GM12878 (cell line): ENCODE measurements around the gene GGPS1. TPM values are rescaled to one million over a fixed set of nuclear protein-coding genes. Genes with fewer than 3 reads are reported as not detected.

Experiments used
- ATAC-seq: fragments of 200-7000 bp; cut with Tn5 transposase; 3 replicates; pipeline ENCODE4 v1.9.1; 2020; ENCODE audit warnings: mild to moderate bottlenecking, moderate library complexity
- BruUV-seq: library from RNA; stranded (reverse); fragments of 400-500 nt; replicated peaks from 2 replicates; lab custom pipeline; 2021; lab: Mats Ljungman, UMichigan
- CTCF ChIA-PET: fragments of 300-600 bp; sonication (Branson Sonifier 250); formaldehyde crosslinking; extraction: SDS; loops from one replicate; lab custom pipeline; 2021; ENCODE audit warnings: inconsistent platforms; lab: Yijun Ruan, JAX
- POLR2A ChIA-PET: fragments of 350-600 bp; formaldehyde crosslinking; extraction: SDS; loops from one replicate; lab custom pipeline; 2021; ENCODE audit warnings: inconsistent platforms; lab: Charles Lee
- RAD21 ChIA-PET: fragments of 300-600 bp; sonication (Branson Sonifier 250); formaldehyde crosslinking; loops from one replicate; lab custom pipeline; 2023; ENCODE audit warnings: antibody characterized with exemption; ENCODE audit not compliant: unreplicated experiment; lab: Charles Lee
- SMC1A ChIA-PET: fragments of 300-600 bp; sonication (Branson Sonifier 250); formaldehyde crosslinking; loops from one replicate; lab custom pipeline; 2023; ENCODE audit not compliant: unreplicated experiment, uncharacterized antibody; lab: Charles Lee
- DNase-seq: peaks from one replicate; pipeline ENCODE4 v3.0.0-alpha.2; 2011; ENCODE audit warnings: low read depth, low spot score
- FAIRE-seq: peaks from 3 replicates; lab custom pipeline; 2011; peaks lifted over from hg19 to GRCh38; lab: Jason Lieb, UNC
- H2AFZ ChIP-seq: 2 replicates; pipeline ENCODE4 v1.6.0; 2011; ENCODE audit warnings: low read depth, low read length, control low read depth; ENCODE audit not compliant: control insufficient read depth
- H3K27ac ChIP-seq: 2 replicates; pipeline ENCODE4 v1.5.1; 2011; ENCODE audit warnings: control low read depth; ENCODE audit not compliant: control insufficient read depth, insufficient read depth
- H3K27me3 ChIP-seq, 2 experiments: replicated peaks in 1 of 2; 2 replicates each; pipeline versions ENCODE4 v1.6.0 to v1.6.1; 2011; ENCODE audit warnings: low read length in 1 of 2; ENCODE audit not compliant: control insufficient read depth in 2 of 2, insufficient read depth in 2 of 2
- H3K36me3 ChIP-seq, 2 experiments: 2 replicates each; pipeline ENCODE4 v1.5.1; 2011; ENCODE audit warnings: low read length in 1 of 2; ENCODE audit not compliant: control insufficient read depth in 2 of 2, insufficient read depth in 2 of 2
- H3K4me1 ChIP-seq: 2 replicates; pipeline ENCODE4 v1.6.1; 2011; ENCODE audit warnings: mild to moderate bottlenecking, low read length, moderate library complexity, mixed read lengths; ENCODE audit not compliant: control insufficient read depth, insufficient read depth
- H3K4me2 ChIP-seq: 2 replicates; pipeline ENCODE4 v1.6.0; 2011; ENCODE audit warnings: control low read depth; ENCODE audit not compliant: control insufficient read depth, insufficient read depth
- H3K4me3 ChIP-seq: fragments of 200-600 bp; sonication (generic); 2 replicates; pipeline ENCODE4 v1.5.1; 2016
- H3K79me2 ChIP-seq: 2 replicates; pipeline ENCODE4 v1.6.0; 2011; ENCODE audit warnings: low read length; ENCODE audit not compliant: control insufficient read depth, insufficient read depth
- H3K9ac ChIP-seq: 2 replicates; pipeline ENCODE4 v1.8.0; 2011; ENCODE audit warnings: low read length, control low read depth, mixed read lengths; ENCODE audit not compliant: control insufficient read depth, insufficient read depth
- H3K9me3 ChIP-seq: replicated peaks from 3 replicates; pipeline ENCODE4 v1.5.1; 2011; ENCODE audit warnings: mild to moderate bottlenecking, low read length; ENCODE audit not compliant: control insufficient read depth, insufficient read depth
- H4K20me1 ChIP-seq: 2 replicates; pipeline ENCODE4 v1.6.0; 2011; ENCODE audit not compliant: control insufficient read depth, insufficient read depth
- CHD1 ChIP-seq: IDR thresholded peaks from 2 replicates; pipeline ENCODE4 v1.6.1; 2012; ENCODE audit warnings: low read depth, low read length, improper control_type of control experiment
- EED ChIP-seq: sonication (generic); IDR thresholded peaks from 2 replicates; pipeline ENCODE4 v1.6.1; 2016; ENCODE audit warnings: antibody characterized with exemption, low read depth
- EGR1 ChIP-seq, 2 experiments: IDR thresholded peaks; 1 replicate in 1 of 2; 2 replicates in 1 of 2; pipeline ENCODE4 v1.6.1; 2011 to 2012; ENCODE audit warnings: low read depth in 2 of 2, low read length in 2 of 2, borderline replicate concordance in 1 of 2, mild to moderate bottlenecking in 1 of 2, moderate library complexity in 1 of 2
- KDM1A ChIP-seq: fragments of 200-600 bp; sonication (generic); IDR thresholded peaks from 2 replicates; pipeline ENCODE4 v1.6.1; 2016; ENCODE audit warnings: borderline replicate concordance
- MAX ChIP-seq: IDR thresholded peaks from 2 replicates; pipeline ENCODE4 v1.6.1; 2012; ENCODE audit warnings: low read depth, low read length, improper control_type of control experiment
- MEF2A ChIP-seq: IDR thresholded peaks from 2 replicates; pipeline ENCODE4 v1.6.1; 2011; ENCODE audit warnings: low read depth, mild to moderate bottlenecking, low read length, moderate library complexity; ENCODE audit not compliant: insufficient read depth
- PAX8 ChIP-seq: fragments of 450-650 bp; IDR thresholded peaks from 2 replicates; pipeline ENCODE4 v1.6.1; 2017; ENCODE audit warnings: mild to moderate bottlenecking, moderate library complexity
- POLR2AphosphoS5 ChIP-seq: IDR thresholded peaks from 2 replicates; pipeline ENCODE4 v1.6.1; 2011; ENCODE audit warnings: mild to moderate bottlenecking, low read length, inconsistent platforms
- RBBP5 ChIP-seq: fragments of 200-600 bp; sonication (generic); conservative IDR thresholded peaks from 2 replicates; pipeline ENCODE4 v1.6.1; 2016
- SP1 ChIP-seq: IDR thresholded peaks from one replicate; pipeline ENCODE4 v1.6.1; 2011; ENCODE audit warnings: low read depth, low read length
- TBL1XR1 ChIP-seq: IDR thresholded peaks from 2 replicates; pipeline ENCODE4 v1.6.1; 2012; ENCODE audit warnings: low read depth, low read length, improper control_type of control experiment
- WRNIP1 ChIP-seq: IDR thresholded peaks from 2 replicates; pipeline ENCODE4 v1.6.1; 2011; ENCODE audit warnings: low read depth, low read length, improper control_type of control experiment, borderline replicate concordance
- YY1 ChIP-seq: IDR thresholded peaks from 2 replicates; pipeline ENCODE4 v1.6.1; 2011; ENCODE audit warnings: low read depth, mild to moderate bottlenecking, low read length
- ZNF207 ChIP-seq: fragments of 450-650 bp; IDR thresholded peaks from 2 replicates; pipeline ENCODE4 v1.6.1; 2014; ENCODE audit warnings: antibody characterized with exemption, mild to moderate bottlenecking, borderline replicate concordance
- ZNF24 ChIP-seq: fragments of 450-650 bp; IDR thresholded peaks from 2 replicates; pipeline ENCODE4 v1.6.1; 2017; ENCODE audit warnings: antibody characterized with exemption, mild to moderate bottlenecking
- ZZZ3 ChIP-seq: IDR thresholded peaks from 2 replicates; pipeline ENCODE4 v1.6.1; 2011; ENCODE audit warnings: low read depth; ENCODE audit not compliant: control insufficient read depth, insufficient read length
- WGBS: methylation state at CpG from one replicate; pipeline ENCODE4 v1.1.6; 2016; ENCODE audit warnings: low lambda C conversion rate; ENCODE audit not compliant: insufficient replicate concordance, insufficient coverage; ENCODE audit errors: missing lambda C conversion rate; 5-methylcytosine and 5-hydroxymethylcytosine counted together
- in situ Hi-C: fragments of 300-500 bp; cut with MboI; formaldehyde crosslinking; loops from 9 replicates; pipeline ENCODE4 v1.14.3; 2018; ENCODE audit warnings: mixed read lengths
- intact Hi-C: fragments of 100-400 bp; cut with micrococcal nuclease; formaldehyde crosslinking; loops from one replicate; pipeline ENCODE4 v1.14.2; 2022; ENCODE audit not compliant: unreplicated experiment
- polyA plus RNA-seq, 11 experiments: library from polyadenylated mRNA; depleted of rRNA in 4 of 11; unstranded in 6 of 11; stranded (reverse) in 5 of 11; fragments of >200 nt; fragmentation: Nextera tagmentation in 4 of 11; fragmentation: Illumina TruSeq in 1 of 11; extraction: Ambion mirVana in 4 of 11; extraction: Trizol in 1 of 11; gene quantifications; 1 replicate in 1 of 11; 2 replicates in 10 of 11; pipeline versions ENCODE4 v1.2.1 to v1.2.3, GENCODE V29; 2011 to 2016; ENCODE audit warnings: inconsistent platforms in 2 of 11, missing spikeins in 2 of 11, low read depth in 1 of 11
- total RNA-seq, 4 experiments: library from RNA; depleted of rRNA in 3 of 4; stranded (reverse); fragments of >200 nt in 3 of 4; fragmentation: Illumina TruSeq in 1 of 4; extraction: Trizol in 1 of 4; gene quantifications; 2 replicates each; pipeline versions ENCODE4 v1.2.1 to v1.2.3, GENCODE V29; 2013 to 2021
- TF ChIP-seq, protein P1 (sequence below): fragments of 450-650 bp; IDR thresholded peaks from 2 replicates; pipeline ENCODE4 v1.6.1; 2014; ENCODE audit warnings: mild to moderate bottlenecking
- TF ChIP-seq, protein P2 (sequence below): fragments of 450-650 bp; formaldehyde crosslinking; IDR thresholded peaks from 2 replicates; pipeline ENCODE4 v1.4.0; 2020; ENCODE audit warnings: mild to moderate bottlenecking, moderate library complexity

Gene GGPS1
- total and polyA plus RNA-seq, 10 of the 15 experiments (the other 5 are each of a cell fraction or from before 2014, with no cell fraction given): 15.1 to 36.0 (median 25.3) TPM

- SMC1A ChIA-PET: interaction anchor here (0.8 to 3.4 kb wide), 11 partner anchors 10 to 71 kb away, joined by 3 to 17 read pairs (median 3); partner anchors contain the start of gene GGPS1
- H3K4me2 ChIP-seq: peak overlapping the region; percentile 71; the same call in 1 of the 2 replicates
- TF ChIP-seq PAX8 (no peak), EED (no peak), ZNF207 (no peak), ZNF24 (no peak), KDM1A (no peak), ZZZ3 (no peak), CHD1 (no peak), YY1 (no peak), POLR2AphosphoS5 (no peak), MEF2A (no peak), WRNIP1 (no peak), SP1 (no peak), RBBP5 (no peak), MAX (no peak), TBL1XR1 (no peak), EGR1 (IDR thresholded peaks at IDR 0.05; ENCODE audit: borderline replicate concordance in 1 of 2, low read depth in 2 of 2, low read length in 2 of 2) (no peak)
- TF ChIP-seq, protein P1, sequence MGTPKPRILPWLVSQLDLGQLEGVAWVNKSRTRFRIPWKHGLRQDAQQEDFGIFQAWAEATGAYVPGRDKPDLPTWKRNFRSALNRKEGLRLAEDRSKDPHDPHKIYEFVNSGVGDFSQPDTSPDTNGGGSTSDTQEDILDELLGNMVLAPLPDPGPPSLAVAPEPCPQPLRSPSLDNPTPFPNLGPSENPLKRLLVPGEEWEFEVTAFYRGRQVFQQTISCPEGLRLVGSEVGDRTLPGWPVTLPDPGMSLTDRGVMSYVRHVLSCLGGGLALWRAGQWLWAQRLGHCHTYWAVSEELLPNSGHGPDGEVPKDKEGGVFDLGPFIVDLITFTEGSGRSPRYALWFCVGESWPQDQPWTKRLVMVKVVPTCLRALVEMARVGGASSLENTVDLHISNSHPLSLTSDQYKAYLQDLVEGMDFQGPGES: no peak
- TF ChIP-seq, protein P2, sequence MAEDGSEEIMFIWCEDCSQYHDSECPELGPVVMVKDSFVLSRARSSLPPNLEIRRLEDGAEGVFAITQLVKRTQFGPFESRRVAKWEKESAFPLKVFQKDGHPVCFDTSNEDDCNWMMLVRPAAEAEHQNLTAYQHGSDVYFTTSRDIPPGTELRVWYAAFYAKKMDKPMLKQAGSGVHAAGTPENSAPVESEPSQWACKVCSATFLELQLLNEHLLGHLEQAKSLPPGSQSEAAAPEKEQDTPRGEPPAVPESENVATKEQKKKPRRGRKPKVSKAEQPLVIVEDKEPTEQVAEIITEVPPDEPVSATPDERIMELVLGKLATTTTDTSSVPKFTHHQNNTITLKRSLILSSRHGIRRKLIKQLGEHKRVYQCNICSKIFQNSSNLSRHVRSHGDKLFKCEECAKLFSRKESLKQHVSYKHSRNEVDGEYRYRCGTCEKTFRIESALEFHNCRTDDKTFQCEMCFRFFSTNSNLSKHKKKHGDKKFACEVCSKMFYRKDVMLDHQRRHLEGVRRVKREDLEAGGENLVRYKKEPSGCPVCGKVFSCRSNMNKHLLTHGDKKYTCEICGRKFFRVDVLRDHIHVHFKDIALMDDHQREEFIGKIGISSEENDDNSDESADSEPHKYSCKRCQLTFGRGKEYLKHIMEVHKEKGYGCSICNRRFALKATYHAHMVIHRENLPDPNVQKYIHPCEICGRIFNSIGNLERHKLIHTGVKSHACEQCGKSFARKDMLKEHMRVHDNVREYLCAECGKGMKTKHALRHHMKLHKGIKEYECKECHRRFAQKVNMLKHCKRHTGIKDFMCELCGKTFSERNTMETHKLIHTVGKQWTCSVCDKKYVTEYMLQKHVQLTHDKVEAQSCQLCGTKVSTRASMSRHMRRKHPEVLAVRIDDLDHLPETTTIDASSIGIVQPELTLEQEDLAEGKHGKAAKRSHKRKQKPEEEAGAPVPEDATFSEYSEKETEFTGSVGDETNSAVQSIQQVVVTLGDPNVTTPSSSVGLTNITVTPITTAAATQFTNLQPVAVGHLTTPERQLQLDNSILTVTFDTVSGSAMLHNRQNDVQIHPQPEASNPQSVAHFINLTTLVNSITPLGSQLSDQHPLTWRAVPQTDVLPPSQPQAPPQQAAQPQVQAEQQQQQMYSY (CRISPR knock-in tag): no peak
Measured at GRCh38 chr1:235313931-235314678, 14.3 kb upstream of the GGPS1 start.

More at GRCh38 chr1:235313931-235314678, 14.3 kb upstream of the GGPS1 start:
- peak overlapping the region; percentile 46; the same call in 1 of the 2 replicates for H3K4me3 ChIP-seq
- no peak overlapping the region; the same call in 1 of the 2 replicates for H3K9ac ChIP-seq
- ChIA-PET RAD21 (interaction anchor here (0.7 to 1.8 kb wide), 6 partner anchors 11 to 102 kb away, joined by 3 to 7 read pairs (median 4); no protein-coding TSS in a partner anchor), POLR2A (interaction anchor here (1.2 to 3.3 kb wide), 3 partner anchors 9 to 53 kb away, joined by 3 to 11 read pairs (median 4); no protein-coding TSS in a partner anchor), CTCF (interaction anchor here (0.9 to 4.2 kb wide), 9 partner anchors 9 to 200 kb away, joined by 3 to 16 read pairs (median 5); no protein-coding TSS in a partner anchor)
- intact Hi-C loops (no loop called here), in situ Hi-C loops (no loop called here)
- WGBS: 67% methylated on average over 4 of the region's 4 CpGs
- ATAC-seq: peak; percentile 10
- FAIRE-seq: no peak
- peaks cover 77% of the 10 kb centered on the region for H3K79me2 ChIP-seq
- H3K4me1 ChIP-seq: peaks cover 6% of the 10 kb centered on the region; the same call in 1 of the 2 replicates
- peaks cover 0 to 16% of the 10 kb centered on the region in 2 experiments; a peak in 2 of 4 replicates for H3K36me3 ChIP-seq
- no peaks in the 10 kb centered on the region for H3K9me3 ChIP-seq
- no peaks in the 10 kb centered on the region for H4K20me1 ChIP-seq
- no peaks in the 10 kb centered on the region for H3K27me3 ChIP-seq
- BruUV-seq: no TSS peak
- no peak for DNase-seq
- H2AFZ ChIP-seq: no peak overlapping the region
- peak overlapping the region; percentile 61 for H3K27ac ChIP-seq
